Spinal cord (tissue), 10 donors: ENCODE measurements around the gene GLS. TPM values are rescaled to one million over a fixed set of nuclear protein-coding genes. Genes with fewer than 3 reads are reported as not detected.

Experiments used
- DNase-seq, 6 donors: peaks; one replicate each; pipeline versions ENCODE4 v3.0.0 to v3.0.0-alpha.2; 2013 to 2015; ENCODE audit warnings: low spot score in 6 of 6, low read depth in 4 of 6
- H3K27ac ChIP-seq: one replicate; pipeline ENCODE4 v1.5.1; 2013; ENCODE audit warnings: low read depth, low read length, control low read depth
- H3K27me3 ChIP-seq: one replicate; pipeline ENCODE4 v1.6.1; 2013; ENCODE audit warnings: low read length; ENCODE audit not compliant: control insufficient read depth, insufficient read depth
- H3K36me3 ChIP-seq: one replicate; pipeline ENCODE4 v1.6.1; 2013; ENCODE audit warnings: low read length; ENCODE audit not compliant: control insufficient read depth, insufficient read depth
- H3K4me1 ChIP-seq: one replicate; pipeline ENCODE4 v1.6.1; 2013; ENCODE audit warnings: low read length; ENCODE audit not compliant: control insufficient read depth, insufficient read depth
- H3K4me3 ChIP-seq: one replicate; pipeline ENCODE4 v1.5.1; 2013; ENCODE audit warnings: low read depth, low read length, control low read depth
- H3K9me3 ChIP-seq: one replicate; pipeline ENCODE4 v1.6.1; 2013; ENCODE audit warnings: low read length; ENCODE audit not compliant: control insufficient read depth, insufficient read depth
- WGBS: methylation state at CpG from one replicate; pipeline ENCODE4 v1.1.5; 2013; ENCODE audit warnings: missing lambda C conversion rate; ENCODE audit not compliant: insufficient coverage; 5-methylcytosine and 5-hydroxymethylcytosine counted together
- polyA plus RNA-seq, 2 donors: library from polyadenylated mRNA; unstranded; fragments of 120-200 nt; gene quantifications; one replicate each; pipeline ENCODE4 v1.2.1, GENCODE V29; 2013; ENCODE audit not compliant: insufficient read length in 2 of 2
- total RNA-seq, 2 donors: library from RNA; depleted of rRNA in 1 of 2; stranded (reverse); fragments of 120-200 nt in 1 of 2; fragments of >200 nt in 1 of 2; gene quantifications; one replicate each; pipeline versions ENCODE4 v1.2.3 to v1.2.4, GENCODE V29; 2013 to 2014
- donor health status: healthy.

GLS gene
- total and polyA plus RNA-seq, 4 donors = 76.4 to 178 (median 81.0) TPM

DNA sequence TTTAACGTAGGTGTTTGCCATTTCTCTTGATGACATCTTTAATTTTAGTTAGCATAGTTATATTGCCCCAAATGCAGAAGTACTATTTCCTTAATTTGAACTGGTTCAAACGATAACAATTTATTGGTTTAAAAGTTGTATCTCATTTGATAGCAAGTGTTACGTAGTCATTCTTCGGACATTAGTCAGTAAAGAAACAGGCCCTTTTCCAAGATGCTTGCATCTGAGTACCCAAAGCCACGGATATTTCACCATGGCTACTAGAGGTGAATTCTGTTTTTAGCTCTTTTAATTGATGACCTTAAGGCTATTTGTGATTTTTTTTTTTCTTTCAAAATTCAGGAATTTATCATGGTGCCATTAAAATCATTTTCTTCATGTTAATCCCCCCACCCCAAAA is 32.1 kb downstream of the GLS start:
- WGBS = 100% methylated on average over 3 of the region's 5 CpGs
- no peaks in the 10 kb centered on the region for H3K4me1 ChIP-seq
- no peak for DNase-seq
- peaks cover 3% of the 10 kb centered on the region for H3K36me3 ChIP-seq
- no peaks in the 10 kb centered on the region for H3K27me3 ChIP-seq
- no peaks in the 10 kb centered on the region for H3K9me3 ChIP-seq
- H3K4me3 ChIP-seq = no peak overlapping the region
- no peak overlapping the region for H3K27ac ChIP-seq

DNA sequence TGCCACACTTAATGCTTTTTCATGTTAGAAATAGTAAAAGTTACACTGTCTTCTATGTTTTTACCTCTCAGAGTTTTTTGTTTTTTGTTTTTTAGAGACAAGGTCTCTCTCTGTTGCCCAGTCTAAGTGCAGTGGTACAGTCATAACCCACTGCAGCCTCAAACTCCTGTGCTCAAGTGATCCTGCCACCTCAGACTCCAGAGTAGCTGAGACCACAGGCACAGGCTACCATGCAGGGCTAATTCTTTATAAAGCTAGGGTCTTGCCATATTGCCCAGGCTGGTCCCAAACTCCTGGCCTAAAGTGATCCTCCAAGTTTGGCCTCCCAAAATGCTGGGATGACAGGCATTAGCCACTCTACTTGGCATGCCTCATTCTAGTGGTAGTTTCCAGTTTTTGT is 33.1 kb downstream of the GLS start:
- DNase-seq = no peak
- peaks cover 3% of the 10 kb centered on the region for H3K36me3 ChIP-seq
- H3K9me3 ChIP-seq = no peaks in the 10 kb centered on the region
- no peak overlapping the region for H3K4me3 ChIP-seq
- H3K27ac ChIP-seq = no peak overlapping the region
- H3K27me3 ChIP-seq = no peaks in the 10 kb centered on the region
- H3K4me1 ChIP-seq = no peaks in the 10 kb centered on the region

DNA sequence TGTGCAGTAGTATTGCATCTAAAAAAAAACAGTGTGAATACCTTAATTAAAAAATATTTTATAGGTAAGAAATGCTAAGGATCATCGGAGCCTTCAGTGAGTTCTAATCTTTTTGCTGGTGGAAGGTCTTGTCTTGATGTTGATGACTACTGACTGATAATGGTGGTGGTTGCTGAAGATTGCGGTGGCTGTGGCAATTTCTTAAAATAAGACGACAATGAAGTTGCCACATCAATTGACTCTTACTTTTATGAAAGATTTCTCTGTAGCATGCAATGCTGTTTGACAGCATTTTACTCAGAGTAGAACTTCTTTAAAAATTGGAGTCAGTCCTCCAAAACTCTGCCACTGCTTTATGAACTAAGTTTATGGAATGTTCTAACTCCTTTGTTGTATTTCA is 36.2 kb downstream of the GLS start:
- no peaks in the 10 kb centered on the region for H3K27me3 ChIP-seq
- WGBS = no CpG with 5 or more reads among the region's 3 CpGs
- H3K36me3 ChIP-seq = peaks cover 3% of the 10 kb centered on the region
- no peaks in the 10 kb centered on the region for H3K9me3 ChIP-seq
- no peak for DNase-seq
- no peaks in the 10 kb centered on the region for H3K4me1 ChIP-seq
- H3K27ac ChIP-seq = no peak overlapping the region
- no peak overlapping the region for H3K4me3 ChIP-seq

DNA sequence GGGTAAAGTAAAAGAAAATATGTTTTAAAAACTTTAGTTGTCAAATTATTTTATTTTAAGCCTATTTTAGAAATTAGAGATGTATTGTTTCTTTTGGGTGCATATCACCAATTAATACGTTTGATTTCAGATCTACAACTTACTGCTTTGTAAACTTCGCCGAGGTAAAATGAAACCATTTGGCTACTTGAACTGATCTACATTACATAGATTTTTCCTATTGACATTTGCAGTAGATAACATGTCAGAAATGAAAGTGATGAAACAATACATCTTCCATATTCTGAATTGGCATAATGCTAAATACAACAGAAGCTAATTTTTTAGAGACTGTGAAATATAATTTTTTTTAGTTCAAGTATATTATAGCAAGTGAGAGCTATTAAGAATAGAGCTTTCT is 39.5 kb downstream of the GLS start:
- Histone ChIP-seq H3K4me1 (no peaks in the 10 kb centered on the region), H3K36me3 (peaks cover 4% of the 10 kb centered on the region), H3K27me3 (no peaks in the 10 kb centered on the region), H3K9me3 (no peaks in the 10 kb centered on the region), H3K4me3 (no peak overlapping the region), H3K27ac (no peak overlapping the region)
- no peak for DNase-seq
- no CpG with 5 or more reads among the region's 3 CpGs for WGBS

DNA sequence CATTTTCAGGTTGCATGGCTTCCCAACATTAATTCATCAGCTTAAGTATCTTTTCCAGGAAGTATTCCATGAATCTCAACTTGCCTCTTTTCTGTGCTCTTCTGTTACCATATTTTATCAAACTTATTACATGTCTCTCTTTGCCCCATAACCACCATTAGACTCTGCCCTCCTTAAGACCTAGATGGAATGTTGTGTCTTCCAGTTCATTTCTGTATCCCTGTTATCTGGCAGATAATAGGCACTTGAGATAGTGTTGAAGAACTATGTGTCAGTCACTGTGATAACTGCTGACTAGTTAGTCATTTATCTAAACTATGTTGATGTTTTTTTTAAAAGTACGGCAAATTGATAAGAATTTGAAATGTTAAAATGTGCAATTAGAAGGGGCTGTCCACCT is 41.8 kb downstream of the GLS start:
- Histone ChIP-seq H3K27me3 (no peaks in the 10 kb centered on the region), H3K36me3 (peaks cover 4% of the 10 kb centered on the region), H3K9me3 (no peaks in the 10 kb centered on the region), H3K27ac (no peak overlapping the region), H3K4me1 (no peaks in the 10 kb centered on the region), H3K4me3 (no peak overlapping the region)
- no peak for DNase-seq
- no CpG with 5 or more reads among the region's 1 CpG for WGBS

DNA sequence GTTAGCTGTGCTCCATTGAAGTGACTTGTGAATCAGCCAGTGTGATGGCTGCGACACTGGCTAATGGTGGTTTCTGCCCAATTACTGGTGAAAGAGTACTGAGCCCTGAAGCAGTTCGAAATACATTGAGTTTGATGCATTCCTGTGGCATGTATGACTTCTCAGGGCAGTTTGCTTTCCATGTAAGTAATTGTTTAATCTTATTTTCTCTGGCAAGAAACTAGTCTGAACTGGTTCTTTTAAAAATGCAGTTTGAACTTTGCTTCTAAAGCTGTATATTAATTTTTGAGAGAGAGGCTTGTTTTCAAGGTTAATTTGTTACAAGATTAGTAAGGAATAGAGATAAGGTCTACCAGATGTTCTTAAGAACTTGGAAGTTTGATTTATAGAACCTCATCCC is 46.7 kb downstream of the GLS start:
- no peak for DNase-seq
- Histone ChIP-seq H3K27ac (no peak overlapping the region), H3K27me3 (no peaks in the 10 kb centered on the region), H3K9me3 (no peaks in the 10 kb centered on the region), H3K4me1 (no peaks in the 10 kb centered on the region), H3K36me3 (peaks cover 12% of the 10 kb centered on the region), H3K4me3 (no peak overlapping the region)
- 94% methylated on average over 2 of the region's 2 CpGs for WGBS

DNA sequence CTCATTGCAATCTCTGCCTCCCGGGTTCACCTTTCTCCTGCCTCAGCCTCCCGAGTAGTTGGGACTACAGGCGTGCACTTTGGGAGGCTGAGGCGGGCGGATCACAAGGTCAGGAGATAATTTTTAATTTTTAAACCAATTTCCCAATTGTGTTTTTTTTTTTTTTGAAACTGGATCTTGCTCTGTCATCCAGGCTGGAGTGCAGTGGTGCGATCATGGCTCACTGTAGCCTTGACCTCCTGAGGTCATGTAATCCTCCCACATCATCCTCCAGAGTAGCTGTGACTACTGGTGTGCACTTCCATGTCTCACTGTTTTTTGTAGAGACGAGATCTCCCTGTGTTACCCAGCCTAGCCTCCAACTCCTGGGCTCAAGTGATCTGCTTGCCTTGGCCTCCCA is 49.3 kb downstream of the GLS start:
- Histone ChIP-seq H3K36me3 (peaks cover 8% of the 10 kb centered on the region), H3K4me1 (no peaks in the 10 kb centered on the region), H3K27me3 (no peaks in the 10 kb centered on the region), H3K4me3 (no peak overlapping the region), H3K9me3 (no peaks in the 10 kb centered on the region), H3K27ac (no peak overlapping the region)
- DNase-seq = no peak
- 100% methylated on average over 3 of the region's 7 CpGs for WGBS

DNA sequence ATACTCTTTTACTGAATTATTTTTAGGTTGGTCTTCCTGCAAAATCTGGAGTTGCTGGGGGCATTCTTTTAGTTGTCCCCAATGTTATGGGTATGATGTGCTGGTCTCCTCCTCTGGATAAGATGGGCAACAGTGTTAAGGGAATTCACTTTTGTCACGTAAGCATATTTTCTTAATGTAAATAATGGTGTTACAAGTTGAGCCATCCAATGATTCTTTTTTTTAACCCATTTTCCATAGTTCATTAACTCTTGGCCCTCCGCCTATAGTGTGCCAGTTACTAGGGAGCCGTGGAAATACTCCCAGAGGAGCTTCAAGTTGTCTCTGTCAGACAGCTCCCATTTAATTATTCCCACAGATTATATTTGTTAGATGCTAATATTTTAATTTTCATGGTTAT is 49.8 kb downstream of the GLS start:
- Histone ChIP-seq H3K27ac (no peak overlapping the region), H3K9me3 (no peaks in the 10 kb centered on the region), H3K36me3 (peaks cover 8% of the 10 kb centered on the region), H3K4me1 (no peaks in the 10 kb centered on the region), H3K4me3 (no peak overlapping the region), H3K27me3 (no peaks in the 10 kb centered on the region)
- no CpG with 5 or more reads among the region's 3 CpGs for WGBS
- no peak for DNase-seq

DNA sequence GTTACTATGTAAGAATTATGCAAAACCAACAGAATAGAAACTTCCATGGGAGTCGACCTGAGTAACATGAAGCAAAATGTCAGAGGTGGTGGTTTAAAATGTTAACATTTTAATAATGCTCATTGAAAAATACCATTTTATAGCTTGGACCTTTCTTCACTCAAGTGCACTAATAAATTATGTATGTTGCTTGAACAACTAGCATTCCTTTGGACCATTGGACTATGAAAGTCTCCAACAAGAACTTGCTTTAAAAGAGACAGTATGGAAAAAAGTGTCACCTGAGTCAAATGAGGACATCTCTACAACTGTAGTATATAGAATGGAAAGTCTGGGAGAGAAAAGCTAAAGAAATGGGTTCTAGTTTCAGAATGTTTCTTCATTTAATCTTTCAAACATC is 51.9 kb downstream of the GLS start:
- no peak for DNase-seq
- Histone ChIP-seq H3K4me1 (no peaks in the 10 kb centered on the region), H3K27me3 (no peaks in the 10 kb centered on the region), H3K27ac (no peak overlapping the region), H3K9me3 (no peaks in the 10 kb centered on the region), H3K4me3 (no peak overlapping the region), H3K36me3 (peaks cover 8% of the 10 kb centered on the region)
- WGBS = no CpG with 5 or more reads among the region's 1 CpG

DNA sequence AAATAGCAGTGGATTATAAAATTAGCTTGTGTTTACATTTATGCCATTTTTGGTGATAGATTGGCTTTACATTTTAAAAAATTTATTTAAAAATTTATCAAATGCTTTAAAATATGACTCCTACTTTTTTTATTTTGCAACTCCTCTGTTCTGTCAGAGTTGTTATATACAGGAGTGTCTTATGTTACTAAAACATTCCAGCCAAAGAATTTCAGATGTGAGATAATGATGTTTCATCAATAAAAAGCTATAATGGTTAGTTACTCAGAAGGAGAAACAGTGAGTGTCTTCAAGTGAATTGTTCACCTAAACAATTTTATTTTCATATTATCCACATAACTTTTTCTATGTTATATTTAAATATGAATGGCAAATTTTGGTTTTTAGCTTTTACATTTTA is 52.7 kb downstream of the GLS start:
- H3K4me1 ChIP-seq = no peaks in the 10 kb centered on the region
- H3K27me3 ChIP-seq = no peaks in the 10 kb centered on the region
- no peaks in the 10 kb centered on the region for H3K9me3 ChIP-seq
- no peak for DNase-seq
- H3K27ac ChIP-seq = no peak overlapping the region
- no peak overlapping the region for H3K4me3 ChIP-seq
- H3K36me3 ChIP-seq = peaks cover 6% of the 10 kb centered on the region

DNA sequence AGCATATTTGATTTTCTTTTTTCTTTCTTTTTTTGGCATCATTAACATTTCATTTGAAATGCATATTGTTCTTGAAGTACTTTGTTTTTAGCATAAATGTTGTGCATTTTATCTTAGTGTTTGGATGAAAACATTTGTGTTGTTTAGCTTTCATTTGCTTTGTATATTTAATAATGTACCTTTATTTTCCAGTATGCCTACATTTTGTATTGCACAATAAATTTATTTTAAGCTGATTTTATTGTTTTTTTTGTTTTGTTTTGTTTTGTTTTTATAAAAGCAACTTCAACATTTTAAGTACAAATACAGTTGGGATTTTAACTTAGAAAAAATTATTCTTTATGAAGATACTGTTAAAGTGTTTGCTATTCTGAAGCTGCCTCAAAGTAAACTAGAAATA is 54.4 kb downstream of the GLS start:
- no peak for DNase-seq
- Histone ChIP-seq H3K36me3 (peaks cover under 1% of the 10 kb centered on the region), H3K4me1 (no peaks in the 10 kb centered on the region), H3K9me3 (no peaks in the 10 kb centered on the region), H3K27ac (no peak overlapping the region), H3K4me3 (no peak overlapping the region), H3K27me3 (no peaks in the 10 kb centered on the region)
